ENCODE data around the gene ZBTB8OS.

The ZBTB8OS gene

DNA sequence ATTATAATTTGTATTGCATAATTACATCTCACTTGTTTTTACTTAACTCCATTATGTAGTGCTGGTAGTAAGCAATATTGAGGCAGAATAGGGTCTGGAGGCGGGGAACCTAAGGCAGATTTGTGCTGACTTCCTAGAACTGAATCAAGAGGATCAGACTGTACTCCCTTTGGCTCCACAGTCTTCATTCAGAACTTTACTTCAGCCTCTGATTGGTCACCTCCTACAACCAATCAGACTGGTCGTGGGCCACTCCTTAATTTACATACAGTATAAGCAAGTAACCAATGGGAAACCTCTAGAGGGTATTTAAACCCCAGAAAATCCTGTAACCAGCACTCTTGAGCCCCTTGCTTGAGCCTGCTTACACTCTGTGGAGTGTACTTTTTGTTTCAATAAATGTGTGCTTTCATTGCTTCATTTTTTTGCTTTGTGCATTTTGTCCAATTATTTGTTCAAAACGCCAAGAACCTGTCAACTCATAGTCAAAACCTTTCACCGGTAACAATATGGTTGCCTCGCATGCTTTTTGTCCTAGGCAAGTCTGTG is 31.6 kb downstream of the ZBTB8OS start:
- no peak for DNase-seq (ENCODE audit: insufficient read length, low spot score)
- TF ChIP-seq, protein P1, sequence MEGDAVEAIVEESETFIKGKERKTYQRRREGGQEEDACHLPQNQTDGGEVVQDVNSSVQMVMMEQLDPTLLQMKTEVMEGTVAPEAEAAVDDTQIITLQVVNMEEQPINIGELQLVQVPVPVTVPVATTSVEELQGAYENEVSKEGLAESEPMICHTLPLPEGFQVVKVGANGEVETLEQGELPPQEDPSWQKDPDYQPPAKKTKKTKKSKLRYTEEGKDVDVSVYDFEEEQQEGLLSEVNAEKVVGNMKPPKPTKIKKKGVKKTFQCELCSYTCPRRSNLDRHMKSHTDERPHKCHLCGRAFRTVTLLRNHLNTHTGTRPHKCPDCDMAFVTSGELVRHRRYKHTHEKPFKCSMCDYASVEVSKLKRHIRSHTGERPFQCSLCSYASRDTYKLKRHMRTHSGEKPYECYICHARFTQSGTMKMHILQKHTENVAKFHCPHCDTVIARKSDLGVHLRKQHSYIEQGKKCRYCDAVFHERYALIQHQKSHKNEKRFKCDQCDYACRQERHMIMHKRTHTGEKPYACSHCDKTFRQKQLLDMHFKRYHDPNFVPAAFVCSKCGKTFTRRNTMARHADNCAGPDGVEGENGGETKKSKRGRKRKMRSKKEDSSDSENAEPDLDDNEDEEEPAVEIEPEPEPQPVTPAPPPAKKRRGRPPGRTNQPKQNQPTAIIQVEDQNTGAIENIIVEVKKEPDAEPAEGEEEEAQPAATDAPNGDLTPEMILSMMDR (IDR thresholded peaks at IDR 0.05; ENCODE audit: insufficient read depth, missing control alignments) = no peak
- no peak for FAIRE-seq

DNA sequence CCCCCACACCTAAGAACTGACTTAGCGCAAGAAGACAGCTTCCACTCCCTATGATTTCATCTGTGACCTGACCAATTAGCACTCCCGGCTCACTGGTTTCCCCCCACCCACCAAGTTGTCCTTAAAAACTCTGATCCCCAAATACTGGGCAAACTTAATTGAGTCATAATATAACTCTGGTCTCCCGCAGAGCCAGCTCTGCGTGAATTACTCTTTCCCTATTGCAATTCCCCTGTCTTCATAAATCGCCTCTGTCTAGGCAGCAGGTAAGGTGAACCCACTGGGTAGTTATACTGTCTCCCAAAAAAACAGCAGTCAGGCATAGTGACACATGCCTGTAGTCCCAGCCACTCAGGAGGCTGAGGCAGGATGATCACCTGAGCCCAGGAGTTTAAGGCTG is 36.9 kb downstream of the ZBTB8OS start:
- TF ChIP-seq, protein P1 (IDR thresholded peaks at IDR 0.05; ENCODE audit: insufficient read depth, missing control alignments) = no peak
- DNase-seq (ENCODE audit: insufficient read length, low spot score) (no peak), FAIRE-seq (no peak)

DNA sequence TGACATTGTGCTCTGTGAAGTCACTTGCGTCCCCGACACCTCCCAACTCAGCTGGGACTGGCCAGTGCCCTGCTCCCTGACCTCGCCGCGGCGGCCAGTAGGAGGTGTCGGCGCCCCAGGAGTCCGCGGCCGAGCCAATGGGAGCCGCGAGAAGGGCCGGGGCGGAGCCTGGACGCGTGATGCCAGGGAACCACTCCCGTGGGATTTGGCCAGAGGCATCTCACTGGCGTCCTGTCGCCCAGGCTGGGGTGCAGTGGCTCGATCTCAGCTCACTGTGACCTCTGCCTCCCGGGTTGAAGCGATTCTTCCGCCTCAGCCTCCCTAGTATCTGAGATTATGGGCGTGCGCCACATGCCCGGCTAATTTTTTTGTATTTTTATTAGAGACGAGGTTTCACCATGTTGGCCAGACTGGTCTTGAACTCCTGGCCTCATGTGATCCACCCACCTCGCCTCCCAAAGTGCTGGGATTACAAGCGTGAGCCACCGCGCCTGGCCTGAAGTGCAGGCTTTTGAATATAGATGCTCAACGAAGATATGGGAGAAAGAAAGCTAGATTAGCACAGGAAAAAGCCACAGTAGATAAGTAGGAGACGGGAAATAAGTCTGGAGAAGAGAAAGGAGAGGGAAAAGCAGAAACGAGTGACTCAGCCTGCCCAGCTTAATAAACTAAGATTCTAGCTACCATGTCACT is 38.0 kb downstream of the ZBTB8OS start:
- FAIRE-seq (no peak), DNase-seq (ENCODE audit: insufficient read length, low spot score) (peak; percentile 79)
- TF ChIP-seq, protein P1 (IDR thresholded peaks at IDR 0.05; ENCODE audit: insufficient read depth, missing control alignments) = no peak

DNA sequence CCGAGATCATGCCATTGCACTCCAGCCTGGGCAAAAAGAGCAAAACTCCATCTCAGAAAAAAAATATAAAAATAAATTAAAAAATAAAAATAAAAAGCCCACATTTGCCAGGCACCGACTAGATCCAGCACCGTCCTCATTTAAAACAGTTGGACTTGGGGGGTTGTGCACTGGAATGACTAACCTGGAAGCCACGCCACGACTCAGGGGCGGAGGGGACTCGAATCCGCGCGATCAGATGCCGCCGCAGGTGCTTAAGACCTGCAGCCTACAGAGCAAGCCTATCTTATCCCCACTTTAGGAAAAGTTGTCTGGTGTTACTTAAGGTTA is 38.5 kb downstream of the ZBTB8OS start:
- FAIRE-seq = no peak
- TF ChIP-seq, protein P1 (IDR thresholded peaks at IDR 0.05; ENCODE audit: insufficient read depth, missing control alignments) = no peak
- no peak for DNase-seq (ENCODE audit: insufficient read length, low spot score)

DNA sequence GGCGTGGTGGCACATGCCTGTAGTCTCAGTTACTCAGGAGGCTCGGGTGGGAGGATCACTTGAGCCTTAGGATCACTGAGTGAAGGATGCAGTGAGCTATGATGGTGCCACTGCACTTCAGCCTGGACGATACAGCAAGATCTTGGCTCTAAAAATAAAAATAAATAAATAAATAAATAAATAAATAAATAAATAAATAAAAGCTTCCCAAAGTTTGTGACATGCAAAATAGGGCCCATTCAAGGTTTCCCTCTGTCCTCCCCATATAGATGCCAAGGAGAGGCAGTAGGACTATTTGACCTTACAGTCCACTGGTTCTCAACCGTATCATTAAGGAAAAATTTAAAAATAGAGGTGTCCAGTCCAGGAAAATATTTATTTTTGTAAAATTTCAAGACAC is 41.2 kb downstream of the ZBTB8OS start:
- no peak for DNase-seq (ENCODE audit: insufficient read length, low spot score)
- TF ChIP-seq, protein P1 (IDR thresholded peaks at IDR 0.05; ENCODE audit: insufficient read depth, missing control alignments) = no peak
- no peak for FAIRE-seq

DNA sequence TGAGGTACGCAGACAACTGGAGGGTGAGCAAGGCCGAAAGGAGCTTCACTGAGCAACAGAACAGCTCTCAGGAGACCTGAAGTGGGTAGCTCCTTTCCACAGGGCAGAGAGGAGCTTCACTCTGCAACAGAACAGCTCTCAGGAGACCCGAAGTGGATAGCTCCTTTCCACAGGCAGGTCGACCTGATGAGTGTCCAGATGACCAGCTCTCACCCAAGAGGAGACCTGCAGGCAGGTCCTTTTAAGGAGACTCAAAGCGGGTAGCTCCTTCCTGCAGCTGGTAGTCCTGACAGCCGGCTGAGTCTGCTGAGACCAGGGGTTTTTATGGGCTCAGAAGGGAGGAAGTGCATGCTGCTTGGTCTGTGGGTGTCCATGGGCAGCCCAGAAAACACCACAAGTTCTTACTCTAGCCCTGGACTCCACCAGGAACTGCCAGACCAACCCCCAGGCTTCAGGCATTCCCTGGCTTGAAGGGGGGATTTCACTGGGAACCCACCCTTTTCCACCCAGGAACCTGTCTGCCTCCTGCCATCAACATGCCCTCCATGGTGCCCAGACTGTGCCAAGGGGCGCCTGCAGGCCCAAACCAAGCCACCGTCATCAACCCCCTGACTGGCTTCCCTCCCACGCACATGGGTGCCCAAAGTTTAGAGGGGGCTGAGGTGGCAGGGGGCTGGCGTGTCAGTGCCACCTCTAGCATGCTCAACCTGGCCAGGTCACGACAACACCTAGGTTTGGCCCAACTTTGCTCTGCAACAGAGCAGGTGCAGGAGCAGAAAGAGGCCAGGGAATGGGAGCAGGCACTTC is 43.6 kb downstream of the ZBTB8OS start:
- no peak for FAIRE-seq

More for the DNA sequence above, 43.6 kb downstream of the ZBTB8OS start:
- no peak for DNase-seq (ENCODE audit: insufficient read length, low spot score)
- TF ChIP-seq, protein P1 (IDR thresholded peaks at IDR 0.05; ENCODE audit: insufficient read depth, missing control alignments) = no peak
